ENCODE measurements around the gene GOLGA3.

- TF ChIP-seq CTCF (conservative IDR thresholded peaks at IDR 0.05; ENCODE audit: low read length): no peak
- TF ChIP-seq EZH2phosphoT487 (IDR thresholded peaks at IDR 0.05; ENCODE audit: borderline replicate concordance): no peak
Observed at GRCh38 chr12:132806857-132807256, 21.8 kb downstream of the GOLGA3 start.

Data from Loucy (cell line).